HG03469 (cell line): ENCODE results near the gene ZNF506.
A peak's percentile ranks its signal among the peaks of the same experiment; 100 is the strongest.
"Not testable (repeated sequence)": the region's sequence is repeated elsewhere in the genome, so short reads cannot be mapped to it uniquely, and the experiment has no call there.

ENCODE experiments used
- ATAC-seq: cut with Tn5 transposase; IDR thresholded peaks from one replicate; pipeline ENCODE4 v1.9.1; 2021; ENCODE audit warnings: mild to moderate bottlenecking, moderate library complexity, moderate number of reproducible peaks; ENCODE audit not compliant: unreplicated experiment

ZNF506 gene

DNA sequence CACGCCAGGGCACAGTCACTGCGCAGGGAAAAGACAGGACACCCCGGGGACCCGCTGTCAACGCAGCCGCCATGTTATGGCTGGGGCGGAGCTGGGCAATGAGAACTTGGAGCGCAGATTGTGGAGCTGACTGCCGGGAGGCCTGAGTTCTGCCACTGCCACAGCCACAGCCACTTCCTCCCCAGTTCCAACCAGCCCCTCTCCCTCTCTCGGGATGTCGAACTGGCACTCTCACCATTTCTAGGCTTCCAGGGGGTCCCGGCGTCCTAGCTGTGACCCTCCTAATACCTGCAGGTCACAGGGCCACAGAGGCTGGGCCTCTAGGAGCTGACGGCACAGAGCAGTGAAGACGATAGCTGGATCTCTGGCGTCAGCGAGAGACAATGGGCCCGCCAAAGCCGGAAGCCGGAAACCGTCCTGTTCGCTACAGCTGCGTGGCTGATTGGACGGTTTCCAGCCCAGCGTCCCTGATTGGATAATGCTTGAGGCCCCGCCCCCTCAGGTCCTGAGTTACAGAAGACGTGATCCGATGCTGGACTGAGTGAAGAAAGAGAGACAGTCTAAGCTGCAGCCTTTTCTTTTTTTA, at the start of gene ZNF506:
Gene ZNF506, minus strand, starts transcription at position 385 of the 586 bp plus-strand sequence. Its CDS starts 147 bp downstream, at position 238.
- ATAC-seq = no peak

DNA sequence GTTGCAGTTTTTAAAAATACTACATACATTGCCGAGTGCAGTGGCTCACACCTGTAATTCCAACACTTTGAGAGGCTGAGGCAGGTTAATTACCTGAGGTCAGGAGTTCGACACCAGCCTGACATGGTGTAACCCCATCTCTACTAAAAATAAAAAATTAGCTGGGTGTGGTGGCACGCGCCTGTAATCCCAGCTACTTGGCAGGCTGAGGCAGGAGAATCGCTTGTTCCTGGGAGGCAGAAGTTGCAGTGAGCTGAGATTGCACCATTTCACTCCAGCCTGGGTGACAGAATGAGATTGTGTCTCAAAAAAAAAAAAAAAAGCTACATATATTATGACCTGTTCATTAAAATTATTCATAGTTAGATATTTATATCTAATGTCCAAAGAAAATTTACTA, 48.5 kb upstream of the ZNF506 start:
- ATAC-seq = not testable (repeated sequence)

DNA sequence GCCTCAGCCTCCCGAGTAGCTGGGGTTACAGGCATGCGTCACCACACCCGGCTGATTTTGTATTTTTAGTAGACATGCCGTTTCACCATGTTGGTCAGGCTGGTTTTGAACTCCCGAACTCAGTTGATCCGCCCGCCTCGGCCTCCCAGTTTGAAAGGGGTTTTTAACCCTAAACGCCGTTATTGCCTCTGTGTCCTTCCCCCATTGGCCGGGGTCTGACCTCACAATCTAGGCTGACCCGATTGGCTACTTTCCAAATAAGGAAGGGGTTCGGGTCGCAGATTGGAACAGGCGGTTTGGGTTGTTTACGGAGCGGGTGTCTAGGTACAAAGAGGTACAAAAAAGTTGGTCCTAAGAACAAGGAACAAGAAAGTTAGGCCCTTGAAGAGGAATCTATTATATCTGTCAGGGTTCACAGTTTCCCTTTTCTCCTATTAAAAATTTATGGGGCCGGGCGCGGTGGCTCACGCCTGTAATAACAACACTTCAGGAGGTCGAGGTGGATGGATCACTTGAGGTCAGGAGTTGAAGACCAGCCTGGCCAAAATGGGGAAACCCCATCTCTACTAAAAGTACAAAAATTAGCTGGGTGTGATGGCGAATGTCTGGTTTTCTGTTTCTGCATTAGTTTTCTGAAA, 45.2 kb upstream of the ZNF506 start:
- no peak for ATAC-seq

DNA sequence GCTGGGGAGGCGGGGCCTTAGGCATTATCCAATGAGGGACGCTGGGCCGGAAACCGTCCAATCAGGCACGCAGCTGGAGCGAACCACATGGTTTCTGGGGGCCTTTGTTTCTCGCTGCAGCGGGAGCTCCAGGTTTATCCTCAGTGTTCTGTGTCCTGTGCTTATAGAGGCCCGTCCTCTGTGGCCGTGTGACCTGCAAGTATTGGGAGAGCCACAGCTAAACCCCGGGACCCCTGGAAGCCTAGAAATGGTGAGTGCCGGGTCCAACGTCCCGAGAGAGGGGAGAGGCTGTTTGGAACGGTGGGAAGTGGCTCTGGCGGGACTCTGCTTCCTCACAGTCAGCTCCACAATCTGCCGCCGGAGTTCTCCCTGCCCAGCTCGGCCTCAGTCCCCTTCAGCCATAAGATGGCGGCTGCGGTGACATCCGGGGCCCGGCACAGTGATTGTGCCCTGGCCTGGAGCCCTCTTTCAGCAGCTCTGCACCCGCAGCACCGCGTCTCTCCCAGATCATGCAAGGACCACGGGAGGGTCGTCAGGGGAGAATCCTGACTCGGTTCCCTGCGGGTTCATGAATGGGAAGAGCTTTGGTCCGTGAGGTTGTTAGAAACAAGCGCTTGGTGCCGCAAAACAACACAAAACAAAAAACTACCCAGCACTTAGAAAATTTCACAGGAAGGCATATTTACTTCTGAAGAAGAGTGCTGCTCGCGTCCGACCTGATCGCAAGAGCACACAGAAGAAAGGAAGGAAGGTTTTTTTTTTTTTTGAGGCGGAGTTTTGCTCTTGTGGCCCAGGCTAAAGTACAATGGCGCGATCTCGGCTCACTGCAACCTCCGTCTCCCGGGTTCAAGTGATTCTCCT, 44.4 kb upstream of the ZNF506 start, which contains the start of gene ZNF253:
Gene ZNF253, plus strand, starts transcription at position 133 of the 861 bp plus-strand sequence. Its CDS starts 115 bp downstream, at position 248.
- ATAC-seq = peak; percentile 93

DNA sequence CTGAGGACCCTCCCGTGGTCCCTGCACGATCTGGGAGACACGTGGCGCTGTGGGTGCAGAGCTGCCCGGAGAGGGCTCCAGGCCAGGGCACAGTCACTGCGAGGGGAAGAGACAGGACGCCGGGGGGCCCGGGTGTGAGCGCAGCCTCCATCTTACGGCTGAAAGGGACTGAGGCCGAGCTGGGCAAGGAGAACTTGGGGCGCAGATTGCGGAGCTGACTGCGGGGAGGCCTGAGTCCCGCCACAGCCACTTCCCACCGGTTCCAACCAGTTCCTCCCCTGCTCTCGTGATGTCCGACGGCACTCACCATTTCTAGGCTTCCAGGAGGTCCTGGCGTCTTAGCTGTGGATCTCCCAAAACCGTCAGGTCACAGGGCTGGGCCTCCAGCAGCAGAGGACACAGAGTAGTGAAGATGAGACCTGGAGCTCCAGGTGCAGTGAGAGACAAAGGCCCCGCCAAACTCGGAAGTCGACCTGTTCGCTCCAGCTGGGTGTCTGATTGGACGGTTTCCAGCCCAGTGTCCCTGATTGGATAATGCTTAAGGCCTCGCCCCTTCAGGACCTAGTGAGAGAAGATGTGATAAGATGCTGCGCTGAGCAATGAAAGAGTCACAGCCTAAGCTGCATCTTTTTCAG, 39.3 kb upstream of the ZNF506 start:
- no peak for ATAC-seq

DNA sequence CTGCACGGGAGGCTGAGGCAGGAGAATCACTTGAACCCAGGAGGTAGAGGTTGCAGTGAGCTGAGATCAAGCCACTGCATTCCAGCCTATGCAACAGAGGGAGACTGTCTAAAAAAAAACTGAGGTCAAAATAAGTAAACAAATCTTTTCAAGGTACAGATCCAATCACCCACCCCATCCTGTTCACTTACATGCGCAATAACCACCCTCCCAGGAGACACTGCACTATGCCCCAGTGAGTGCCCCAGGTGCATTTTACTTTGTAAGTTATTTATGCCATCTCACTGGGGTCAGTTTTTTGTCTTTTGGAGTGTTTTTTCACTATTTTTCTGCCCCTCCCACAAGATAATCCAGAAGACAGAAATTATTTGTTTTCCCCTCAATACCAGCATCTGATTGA, 37.2 kb upstream of the ZNF506 start:
- ATAC-seq = no peak

DNA sequence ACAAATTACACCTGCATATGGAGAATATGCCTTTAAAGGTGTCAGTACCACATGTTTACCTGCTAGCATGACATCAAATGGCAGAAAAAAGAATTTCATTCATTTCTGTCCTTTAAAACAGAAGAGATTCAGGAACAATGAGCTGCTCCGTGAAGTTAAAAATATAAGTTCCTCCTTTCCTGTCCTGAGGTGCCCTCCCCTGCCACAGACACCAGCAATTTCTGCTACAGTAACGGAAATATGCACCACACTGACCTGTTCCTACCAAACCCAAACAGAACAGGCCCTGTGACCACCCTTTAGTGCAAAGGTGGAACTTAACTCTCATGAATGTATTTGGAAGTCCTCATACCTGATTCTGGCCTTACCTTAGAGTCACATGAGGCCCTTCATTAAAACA, 30.2 kb upstream of the ZNF506 start:
- not testable (repeated sequence) for ATAC-seq

DNA sequence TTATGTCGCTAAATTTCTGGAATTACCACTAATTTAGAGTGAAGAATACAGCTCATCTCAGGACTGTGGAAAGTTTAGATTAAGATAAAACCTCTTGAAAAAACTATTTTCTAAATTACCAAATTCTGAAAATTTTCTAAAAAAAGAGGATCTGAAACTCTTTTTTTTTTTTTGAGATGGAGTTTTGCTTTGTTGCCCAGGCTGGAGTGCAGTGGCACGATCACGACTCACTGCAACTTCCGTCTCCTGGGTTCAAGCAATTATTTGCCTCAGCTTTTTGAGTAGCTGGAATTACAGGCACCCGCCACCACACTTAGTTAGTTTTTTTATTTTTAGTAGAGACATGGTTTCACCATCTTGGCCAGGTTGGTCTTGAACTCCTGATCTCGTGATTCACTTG, 27.5 kb upstream of the ZNF506 start:
- no peak for ATAC-seq

DNA sequence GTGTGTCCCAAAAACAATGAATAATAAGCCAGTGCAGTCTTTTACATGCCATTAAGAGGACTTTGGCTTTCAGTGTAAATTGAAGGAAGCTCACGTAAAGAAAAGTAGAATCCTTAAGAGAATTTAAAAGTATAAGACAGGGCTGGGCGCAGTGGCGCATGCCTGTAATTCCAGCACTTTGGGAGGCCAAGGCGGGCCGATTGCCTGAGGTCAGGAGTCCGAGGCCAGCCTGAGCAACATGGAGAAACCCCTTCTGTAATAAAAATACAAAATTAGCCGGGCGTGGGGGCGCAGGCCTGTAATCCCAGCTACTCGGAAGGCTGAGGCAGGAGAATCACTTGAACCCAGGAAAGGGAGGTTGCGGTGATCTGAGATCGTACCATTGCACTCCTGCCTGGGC, 26.2 kb upstream of the ZNF506 start:
- ATAC-seq = no peak

DNA sequence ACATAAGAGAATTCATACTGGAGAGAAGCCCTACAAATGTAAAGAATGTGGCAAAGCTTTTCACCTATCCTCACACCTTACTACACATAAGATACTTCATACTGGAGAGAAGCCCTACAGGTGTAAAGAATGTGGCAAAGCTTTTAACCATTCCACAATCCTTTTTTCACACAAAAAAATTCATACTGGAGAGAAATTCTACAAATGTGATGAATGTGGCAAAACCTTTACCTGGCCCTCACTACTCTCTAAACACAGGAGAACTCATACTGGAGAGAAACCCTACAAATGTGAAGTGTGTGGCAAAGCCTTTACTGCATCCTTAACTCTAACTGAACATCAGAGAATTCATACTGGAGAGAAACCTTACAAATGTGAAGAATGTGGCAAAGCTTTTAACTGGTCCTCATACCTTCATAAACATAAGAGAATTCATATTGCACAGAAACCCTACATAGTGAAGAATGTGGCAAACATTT, 14.0 kb upstream of the ZNF506 start:
- no peak for ATAC-seq

DNA sequence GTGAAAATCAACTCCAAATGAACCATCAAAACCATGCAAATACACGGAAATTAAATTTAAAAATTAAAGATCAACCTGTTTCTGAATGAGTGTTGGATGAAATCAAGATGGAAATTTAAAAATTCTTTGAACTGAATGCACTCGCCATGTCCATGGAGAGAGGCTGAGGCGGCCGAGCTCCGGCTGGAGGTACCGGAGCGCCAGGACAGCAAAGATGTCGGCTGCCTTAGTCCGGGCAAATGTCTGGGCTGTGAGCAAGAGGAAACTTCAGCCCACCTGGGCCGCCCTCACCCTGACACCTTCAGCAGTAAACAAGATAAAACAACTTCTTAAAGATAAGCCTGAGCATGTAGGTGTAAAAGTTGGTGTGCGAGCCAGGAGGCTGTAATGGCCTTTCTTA, 5.3 kb upstream of the ZNF506 start:
- ATAC-seq = no peak

DNA sequence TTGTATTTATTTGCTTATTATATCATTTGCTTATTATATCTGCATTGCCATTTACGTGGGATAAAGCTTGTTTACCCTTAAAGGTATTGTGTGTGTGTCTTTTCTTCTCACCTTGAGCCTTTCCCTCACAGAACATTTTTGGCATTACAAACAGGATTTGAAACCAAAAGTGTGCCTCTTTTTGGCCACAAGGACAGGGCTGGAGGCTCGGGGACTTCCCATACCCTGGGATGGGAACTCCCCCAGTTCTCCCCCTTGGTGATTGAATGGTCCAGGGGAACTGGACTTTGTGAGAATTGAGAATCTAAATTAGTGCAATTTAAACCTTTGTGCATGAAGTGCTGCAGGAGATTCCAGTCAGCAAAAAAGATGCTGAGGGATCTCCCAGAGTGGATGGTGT, 2.4 kb upstream of the ZNF506 start:
- no peak for ATAC-seq

DNA sequence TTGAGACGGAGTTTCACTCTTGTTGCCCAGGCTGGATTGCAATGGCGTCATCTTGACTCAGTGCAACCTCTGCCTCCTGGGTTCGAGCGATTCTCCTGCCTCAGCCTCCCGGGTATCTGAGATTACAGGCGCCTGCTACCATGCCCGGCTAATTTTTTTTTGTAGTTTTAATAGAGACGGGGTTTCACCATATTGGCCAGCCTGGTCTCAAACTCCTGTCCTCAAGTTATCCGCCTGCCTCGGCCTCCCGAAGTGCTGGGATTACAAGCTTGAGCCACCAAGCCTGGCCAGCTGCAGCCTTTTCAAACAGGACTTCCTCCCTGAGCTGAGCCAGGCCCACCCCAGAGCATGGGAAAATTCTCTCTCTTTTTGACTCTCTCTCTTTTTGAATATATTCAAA, 426 bp upstream of the ZNF506 start:
- not testable (repeated sequence) for ATAC-seq

DNA sequence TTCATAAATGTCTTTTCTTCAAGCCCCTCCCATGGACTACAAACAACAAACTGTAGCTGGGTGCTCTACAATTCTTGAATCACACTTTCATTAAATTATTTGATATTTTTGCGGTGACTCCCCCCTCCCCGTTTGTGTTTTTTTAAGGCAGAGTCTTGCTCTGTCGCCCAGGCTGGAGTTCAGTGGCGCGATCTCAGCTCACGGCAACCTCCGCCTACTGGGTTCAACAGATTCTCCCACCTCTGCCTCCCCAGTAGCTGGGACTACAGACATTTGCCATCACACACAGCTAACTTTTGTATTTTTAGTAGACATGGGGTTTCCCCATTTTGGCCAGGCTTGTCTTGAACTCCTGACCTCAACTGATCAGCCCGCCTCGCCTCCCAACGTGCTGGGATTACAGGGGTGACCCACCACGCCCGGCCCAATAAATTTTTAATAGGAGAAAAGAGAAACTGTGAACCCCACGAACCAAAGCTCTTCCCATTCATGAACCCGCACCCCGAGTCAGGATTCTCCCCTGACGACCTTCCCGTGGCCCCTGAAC, 703 bp downstream of the ZNF506 start:
- ATAC-seq = no peak

DNA sequence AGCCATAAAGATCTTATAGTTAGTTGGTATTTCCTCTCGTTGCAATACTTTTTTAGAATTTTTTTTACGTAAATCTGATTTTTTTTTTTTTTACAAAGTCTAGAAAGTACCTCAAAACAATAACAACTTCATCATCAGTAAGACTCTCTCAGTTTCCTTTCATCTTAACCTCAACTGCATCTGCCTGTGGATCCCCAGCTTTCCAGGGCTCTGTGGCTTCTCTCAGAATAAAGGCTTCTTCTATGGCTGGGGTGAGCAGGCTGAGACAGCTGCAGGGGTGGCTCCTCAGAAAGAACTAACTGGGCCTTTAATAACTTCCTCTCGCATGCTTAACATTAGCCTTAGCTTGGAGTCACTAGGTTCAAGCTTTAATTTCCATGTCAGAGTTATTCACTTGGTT, 4.2 kb downstream of the ZNF506 start:
- ATAC-seq = no peak

DNA sequence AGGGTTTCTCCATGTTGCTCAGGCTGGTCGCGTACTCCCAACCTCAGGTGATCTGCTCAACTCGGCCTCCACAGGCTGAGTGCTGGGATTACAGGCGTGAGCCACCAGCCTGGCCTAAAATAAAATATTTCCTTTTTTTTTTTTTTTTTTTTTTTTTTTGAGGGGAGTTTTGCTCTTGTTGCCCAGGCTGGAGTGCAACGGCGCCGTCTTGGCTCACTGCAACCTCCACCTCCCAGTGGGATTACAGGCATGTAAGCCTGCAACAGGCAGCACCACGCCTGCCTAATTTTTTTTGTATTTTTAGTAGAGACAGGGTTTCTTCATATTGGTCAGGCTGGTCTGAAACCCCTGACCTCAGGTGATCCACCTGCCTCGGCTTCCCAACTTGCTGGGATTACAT, 4.9 kb downstream of the ZNF506 start:
- ATAC-seq = no peak

DNA sequence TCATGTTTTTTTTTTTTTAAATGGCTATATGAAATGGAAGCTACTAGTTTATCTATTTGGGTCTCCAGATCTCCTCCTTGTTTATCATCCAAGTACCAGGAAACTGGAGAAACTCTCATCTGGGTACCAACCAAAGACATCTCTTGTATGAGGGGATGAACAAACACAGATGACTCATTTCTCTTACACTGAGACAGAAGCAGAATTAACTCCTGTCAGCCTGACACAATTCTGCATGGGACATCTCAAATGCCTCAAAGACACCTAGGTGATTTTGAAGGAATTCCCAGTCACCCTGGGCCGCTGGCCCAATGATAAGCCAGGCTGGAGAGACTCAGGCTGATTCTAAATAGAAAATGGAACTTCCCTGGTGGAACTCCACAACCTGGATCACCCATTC, 9.6 kb downstream of the ZNF506 start:
- ATAC-seq = not testable (repeated sequence)

DNA sequence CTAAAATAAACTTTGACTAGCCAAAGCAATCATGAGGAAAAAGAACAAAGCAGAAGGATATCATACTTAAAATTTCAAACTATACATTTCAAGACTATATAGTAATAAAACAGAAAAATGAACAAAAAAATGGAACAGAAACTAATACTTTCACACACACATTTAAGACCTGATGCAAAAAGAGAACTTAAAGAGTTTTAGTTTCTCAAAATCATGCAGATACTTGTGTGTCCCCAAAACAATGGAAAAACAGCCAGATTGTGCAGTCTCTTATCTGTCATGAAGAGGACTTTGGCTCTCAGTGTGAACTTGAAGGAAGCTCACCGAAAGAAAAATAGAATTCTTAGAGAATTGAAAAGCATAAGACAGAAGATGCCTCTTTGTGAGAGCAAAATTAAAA, 16.1 kb downstream of the ZNF506 start:
- no peak for ATAC-seq

DNA sequence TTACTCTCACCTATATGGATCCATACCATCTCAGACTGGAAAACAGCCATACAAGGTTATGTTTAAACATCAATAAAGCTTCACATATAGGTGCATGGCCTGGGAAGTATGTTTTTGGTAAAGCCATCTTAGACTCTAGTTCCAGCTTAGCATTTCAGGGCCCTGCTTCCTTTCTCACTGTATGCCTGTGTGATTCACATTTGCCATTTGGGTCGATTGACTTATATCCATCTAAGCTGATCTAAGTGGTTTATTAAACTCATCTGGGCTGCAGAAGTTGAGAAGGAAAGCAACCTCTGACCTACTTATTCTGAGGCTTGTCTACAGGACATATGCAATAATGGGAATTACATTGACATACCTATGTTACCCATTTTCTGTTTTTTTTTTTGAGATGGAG, 33.5 kb downstream of the ZNF506 start:
- ATAC-seq = no peak

DNA sequence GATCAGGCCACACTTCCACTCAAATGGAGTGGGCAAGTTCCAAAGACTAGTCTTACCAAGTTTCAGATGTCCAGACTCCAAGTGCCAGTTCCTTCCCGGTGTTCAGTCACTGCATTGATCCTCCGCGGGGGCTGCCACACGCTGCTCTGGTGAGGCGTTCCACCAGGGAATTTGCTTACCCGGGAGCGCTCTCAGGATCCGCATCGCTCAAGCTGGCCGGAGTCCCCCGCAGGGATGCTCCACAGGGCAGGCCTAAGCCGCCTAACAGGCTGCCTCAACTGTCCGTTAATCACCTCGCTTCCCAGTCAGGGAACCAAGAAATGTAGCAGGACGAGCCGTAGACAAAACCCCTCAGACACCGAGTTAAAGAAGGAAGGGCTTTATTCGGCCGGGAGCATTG, 36.1 kb downstream of the ZNF506 start:
- not testable (repeated sequence) for ATAC-seq

DNA sequence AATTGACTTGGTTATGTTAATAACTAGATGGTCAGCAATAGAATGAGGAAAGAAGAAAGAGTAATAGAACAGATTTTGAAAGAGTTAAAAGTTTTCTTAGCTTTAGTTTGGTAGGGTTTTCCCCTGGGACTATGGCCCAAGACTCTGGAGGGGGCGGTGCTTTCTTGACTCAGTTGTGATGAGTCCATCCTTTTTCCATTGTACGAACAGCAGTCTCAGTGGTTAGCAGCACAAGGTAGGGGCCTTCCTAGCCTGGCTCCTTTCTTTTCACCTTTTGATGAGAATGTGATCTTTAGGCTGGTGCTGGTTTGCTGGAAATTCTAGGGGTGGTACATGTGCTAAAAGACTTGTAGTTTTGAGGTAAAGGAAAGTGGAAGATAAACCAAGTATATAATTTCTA, 38.8 kb downstream of the ZNF506 start:
- no peak for ATAC-seq
